Type B pancreatic cell (in vitro differentiated cells): Measurements from ENCODE around the gene MYBPC1. TPM values are rescaled to one million over a fixed set of nuclear protein-coding genes. Genes with fewer than 3 reads are reported as not detected.

Source experiments
- DNase-seq: peaks from one replicate; pipeline ENCODE4 v3.0.0; 2021; ENCODE audit warnings: mixed read lengths; ENCODE audit not compliant: unreplicated experiment; ENCODE audit errors: extremely low spot score
- H3K27ac Mint-ChIP-seq: 2 replicates; pipeline ENCODE4 v1.8.0; 2021; ENCODE audit warnings: mild to moderate bottlenecking, mixed read lengths
- H3K27me3 Mint-ChIP-seq: 2 replicates; pipeline ENCODE4 v1.8.0; 2021; ENCODE audit warnings: mixed read lengths
- H3K36me3 Mint-ChIP-seq: 2 replicates; pipeline ENCODE4 v1.8.0; 2021; ENCODE audit warnings: mixed read lengths
- H3K4me1 Mint-ChIP-seq: one replicate; pipeline ENCODE4 v1.8.0; 2021; ENCODE audit warnings: mixed read lengths; ENCODE audit not compliant: unreplicated experiment
- H3K4me3 Mint-ChIP-seq: 2 replicates; pipeline ENCODE4 v1.8.0; 2021; ENCODE audit warnings: mild to moderate bottlenecking, mixed read lengths
- H3K9me3 Mint-ChIP-seq: 2 replicates; pipeline ENCODE4 v1.8.0; 2021; ENCODE audit warnings: mixed read lengths
- CTCF ChIP-seq: fragments of 200-600 bp; sonication (generic); conservative IDR thresholded peaks from 2 replicates; pipeline ENCODE4 v1.5.0; 2021; ENCODE audit warnings: antibody characterized with exemption, mild to moderate bottlenecking
- total RNA-seq: library from RNA; stranded (reverse); gene quantifications from 2 replicates; pipeline ENCODE4 v1.2.1, GENCODE V29; 2021; ENCODE audit warnings: low replicate concordance

MYBPC1 gene
- total RNA-seq, 1 donor from 2014 or later, result 18.0 TPM

- no peak for TF ChIP-seq CTCF
- Mint-ChIP-seq H3K27me3 (no peaks in the 10 kb centered on the region), H3K27ac (peak within 1 kb of the TSS; percentile 91)
These were observed 102.6 kb downstream of the MYBPC1 start, which contains the start of gene CHPT1 for GRCh38 chr12:101697197-101697929. Gene CHPT1, plus strand, starts transcription at chr12:101697640. Its CDS starts 222 bp downstream, at chr12:101697862.

GRCh38 chr12:101697930-101698799, 103.4 kb downstream of the MYBPC1 start:
- Mint-ChIP-seq H3K27me3 (no peaks in the 10 kb centered on the region), H3K36me3 (no peaks in the 10 kb centered on the region), H3K9me3 (no peaks in the 10 kb centered on the region), H3K4me3 (peak overlapping the region; percentile 93), H3K27ac (peak overlapping the region; percentile 86), H3K4me1 (peaks cover 53% of the 10 kb centered on the region)
- no peak for DNase-seq
- no peak for TF ChIP-seq CTCF

More at GRCh38 chr12:101697197-101697929, 102.6 kb downstream of the MYBPC1 start, which contains the start of gene CHPT1:
- peak; percentile 80 for DNase-seq
- no peaks in the 10 kb centered on the region for H3K36me3 Mint-ChIP-seq
- H3K9me3 Mint-ChIP-seq, result no peaks in the 10 kb centered on the region
- H3K4me1 Mint-ChIP-seq, result peaks cover 45% of the 10 kb centered on the region
- H3K4me3 Mint-ChIP-seq, result peak within 1 kb of the TSS; percentile 93

- H3K27me3 Mint-ChIP-seq, result no peaks in the 10 kb centered on the region
- no peak for TF ChIP-seq CTCF
- H3K27ac Mint-ChIP-seq, result peak overlapping the region; percentile 86
- no peaks in the 10 kb centered on the region for H3K36me3 Mint-ChIP-seq
- DNase-seq, result no peak
- H3K4me3 Mint-ChIP-seq, result peak overlapping the region; percentile 93
- H3K9me3 Mint-ChIP-seq, result no peaks in the 10 kb centered on the region
- peaks cover 53% of the 10 kb centered on the region for H3K4me1 Mint-ChIP-seq
These were observed 104.1 kb downstream of the MYBPC1 start for GRCh38 chr12:101698800-101699347.

GRCh38 chr12:101700299-101700820, 105.6 kb downstream of the MYBPC1 start:
- no peaks in the 10 kb centered on the region for H3K36me3 Mint-ChIP-seq
- DNase-seq, result no peak
- H3K27ac Mint-ChIP-seq, result no peak overlapping the region
- H3K9me3 Mint-ChIP-seq, result no peaks in the 10 kb centered on the region
- H3K4me3 Mint-ChIP-seq, result peak overlapping the region; percentile 93
- H3K4me1 Mint-ChIP-seq, result peaks cover 51% of the 10 kb centered on the region
- H3K27me3 Mint-ChIP-seq, result no peaks in the 10 kb centered on the region
- no peak for TF ChIP-seq CTCF

- Mint-ChIP-seq H3K4me3 (no peak overlapping the region), H3K9me3 (no peaks in the 10 kb centered on the region), H3K4me1 (peaks cover 44% of the 10 kb centered on the region), H3K36me3 (peaks cover 6% of the 10 kb centered on the region), H3K27ac (no peak overlapping the region), H3K27me3 (no peaks in the 10 kb centered on the region)
- no peak for TF ChIP-seq CTCF
- DNase-seq, result no peak
These were observed 108.7 kb downstream of the MYBPC1 start for GRCh38 chr12:101703487-101703886.
